OCI-LY1 (cell line): Measurements from ENCODE around the gene MFSD2B.
"Not testable (repeated sequence)": the region's sequence is repeated elsewhere in the genome, so short reads cannot be mapped to it uniquely, and the experiment has no call there.

Experiments
- H2AFZ ChIP-seq: fragments of 200-600 bp; sonication (generic), shearing (Covaris generic); 2 replicates; pipeline ENCODE4 v1.6.0; 2014; ENCODE audit warnings: antibody characterized with exemption, mild to moderate bottlenecking, low read length
- H3F3A ChIP-seq: fragments of 200-600 bp; sonication (generic), shearing (Covaris generic); 2 replicates; pipeline ENCODE4 v1.6.0; 2014; ENCODE audit warnings: mild to moderate bottlenecking, antibody characterized with exemption, low read length, moderate library complexity; ENCODE audit not compliant: insufficient read depth
- H3K27ac ChIP-seq: fragments of 200-600 bp; sonication (generic); 2 replicates; pipeline ENCODE4 v1.5.1; 2014; ENCODE audit warnings: low read length, mixed run types, mild to moderate bottlenecking, low read depth; ENCODE audit not compliant: poor library complexity, severe bottlenecking
- H3K27me3 ChIP-seq: fragments of 200-600 bp; sonication (generic); 2 replicates; pipeline ENCODE4 v1.6.0; 2014; ENCODE audit warnings: antibody characterized with exemption, mild to moderate bottlenecking, low read length, moderate library complexity; ENCODE audit not compliant: insufficient read depth
- H3K36me3 ChIP-seq: fragments of 200-600 bp; sonication (generic); 2 replicates; pipeline ENCODE4 v1.6.1; 2014; ENCODE audit warnings: mild to moderate bottlenecking, antibody characterized with exemption, low read length, moderate library complexity, mixed read lengths; ENCODE audit not compliant: insufficient read depth
- H3K4me1 ChIP-seq: fragments of 200-600 bp; sonication (generic); 2 replicates; pipeline ENCODE4 v1.5.1; 2014; ENCODE audit warnings: mild to moderate bottlenecking, low read length, moderate library complexity; ENCODE audit not compliant: insufficient read depth, severe bottlenecking
- H3K4me2 ChIP-seq: fragments of 200-600 bp; sonication (generic), shearing (Covaris generic); 2 replicates; pipeline ENCODE4 v1.6.1; 2014; ENCODE audit warnings: low read length
- H3K4me3 ChIP-seq: fragments of 200-600 bp; sonication (generic); 2 replicates; pipeline ENCODE4 v1.5.1; 2014; ENCODE audit warnings: low read length, low read depth, mild to moderate bottlenecking, mixed read lengths; ENCODE audit not compliant: poor library complexity, severe bottlenecking
- H3K79me2 ChIP-seq: fragments of 200-600 bp; shearing (Covaris generic); 2 replicates; pipeline ENCODE4 v1.6.1; 2016; ENCODE audit warnings: mixed run types, low read length, mixed read lengths; ENCODE audit not compliant: insufficient read depth
- H3K9ac ChIP-seq: fragments of 200-600 bp; sonication (generic), shearing (Covaris generic); 2 replicates; pipeline ENCODE4 v1.6.1; 2014; ENCODE audit warnings: mild to moderate bottlenecking, low read length, mixed read lengths
- H3K9me2 ChIP-seq: fragments of 200-600 bp; sonication (generic), shearing (Covaris generic); 2 replicates; pipeline ENCODE4 v1.6.1; 2014; ENCODE audit warnings: low read depth, mild to moderate bottlenecking, low read length, mixed read lengths
- H3K9me3 ChIP-seq: fragments of 200-600 bp; shearing (Covaris generic); 2 replicates; pipeline ENCODE4 v1.6.1; 2014; ENCODE audit warnings: low read length, mixed read lengths
- H4K20me1 ChIP-seq: fragments of 200-600 bp; sonication (generic), shearing (Covaris generic); 2 replicates; pipeline ENCODE4 v1.6.0; 2016; ENCODE audit warnings: mild to moderate bottlenecking, low read length; ENCODE audit not compliant: insufficient read depth
- CTCF ChIP-seq: fragments of 200-600 bp; sonication (generic), shearing (Covaris generic); IDR thresholded peaks from 2 replicates; pipeline ENCODE4 v1.5.1; 2017; ENCODE audit warnings: mild to moderate bottlenecking, antibody characterized with exemption, low read length, moderate library complexity, mixed read lengths
- EZH2 ChIP-seq: fragments of 200-600 bp; sonication (generic), shearing (Covaris generic); IDR thresholded peaks from 2 replicates; pipeline ENCODE4 v1.8.0; 2017; ENCODE audit warnings: borderline replicate concordance, mixed run types, mild to moderate bottlenecking, antibody characterized with exemption, low read length, moderate library complexity, mixed read lengths

MFSD2B gene

DNA sequence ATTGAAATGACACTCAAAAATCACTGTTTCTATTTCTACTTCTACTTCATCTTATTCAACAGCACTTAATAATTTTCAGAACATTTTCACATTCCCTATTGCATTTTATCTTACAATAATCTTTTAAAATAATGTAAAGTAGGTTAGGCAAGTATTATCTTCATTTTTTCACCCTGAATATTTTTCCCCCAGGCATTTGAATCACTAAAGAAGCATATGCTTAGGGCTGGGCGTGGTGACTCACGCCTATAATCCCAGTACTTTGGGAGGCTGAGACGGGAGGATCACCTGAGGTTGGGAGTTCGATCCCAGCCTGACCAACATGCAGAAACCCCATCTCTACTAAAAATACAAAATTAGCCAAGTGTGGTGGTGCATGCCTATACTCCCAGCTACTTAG, 30.6 kb downstream of the MFSD2B start:
- peaks cover 38% of the 10 kb centered on the region for H3K36me3 ChIP-seq
- H3K9me2 ChIP-seq, result no peaks in the 10 kb centered on the region
- H3K9me3 ChIP-seq, result no peaks in the 10 kb centered on the region
- H3K9ac ChIP-seq, result no peak overlapping the region
- no peak overlapping the region for H2AFZ ChIP-seq
- no peaks in the 10 kb centered on the region for H4K20me1 ChIP-seq
- peaks cover 18% of the 10 kb centered on the region for H3K79me2 ChIP-seq
- H3F3A ChIP-seq, result no peaks in the 10 kb centered on the region
- H3K4me3 ChIP-seq, result no peak overlapping the region
- no peaks in the 10 kb centered on the region for H3K27me3 ChIP-seq
- TF ChIP-seq CTCF, result no peak
- TF ChIP-seq EZH2, result no peak
- no peak overlapping the region for H3K27ac ChIP-seq
- no peak overlapping the region for H3K4me2 ChIP-seq
- peaks cover 1% of the 10 kb centered on the region for H3K4me1 ChIP-seq

DNA sequence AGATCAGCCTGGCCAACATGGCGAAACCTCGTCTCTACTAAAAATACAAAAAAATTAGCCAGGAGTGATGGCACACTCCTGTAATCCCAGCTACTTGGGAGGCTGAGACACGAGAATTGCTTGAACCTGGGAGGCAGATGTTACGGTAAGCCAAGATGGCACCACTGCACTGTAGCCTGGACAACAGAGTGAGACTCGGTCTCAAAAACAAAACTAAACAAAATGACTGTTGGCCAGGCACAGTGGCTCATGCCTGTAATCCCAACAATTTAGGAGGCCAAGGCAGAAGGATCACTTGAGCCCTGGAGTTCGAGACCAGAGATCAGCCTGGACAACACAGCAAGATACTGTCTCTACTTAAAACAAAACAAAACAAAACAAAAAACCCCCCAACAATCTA, 33.2 kb downstream of the MFSD2B start:
- H3K4me3 ChIP-seq, H3K9ac ChIP-seq, H3F3A ChIP-seq, H2AFZ ChIP-seq, H3K4me2 ChIP-seq, H3K27ac ChIP-seq, H3K27me3 ChIP-seq, H4K20me1 ChIP-seq, H3K9me3 ChIP-seq, H3K9me2 ChIP-seq: not testable (repeated sequence)
- Histone ChIP-seq H3K36me3 (peaks cover 17% of the 10 kb centered on the region), H3K4me1 (peaks cover 18% of the 10 kb centered on the region), H3K79me2 (peaks cover 21% of the 10 kb centered on the region)

DNA sequence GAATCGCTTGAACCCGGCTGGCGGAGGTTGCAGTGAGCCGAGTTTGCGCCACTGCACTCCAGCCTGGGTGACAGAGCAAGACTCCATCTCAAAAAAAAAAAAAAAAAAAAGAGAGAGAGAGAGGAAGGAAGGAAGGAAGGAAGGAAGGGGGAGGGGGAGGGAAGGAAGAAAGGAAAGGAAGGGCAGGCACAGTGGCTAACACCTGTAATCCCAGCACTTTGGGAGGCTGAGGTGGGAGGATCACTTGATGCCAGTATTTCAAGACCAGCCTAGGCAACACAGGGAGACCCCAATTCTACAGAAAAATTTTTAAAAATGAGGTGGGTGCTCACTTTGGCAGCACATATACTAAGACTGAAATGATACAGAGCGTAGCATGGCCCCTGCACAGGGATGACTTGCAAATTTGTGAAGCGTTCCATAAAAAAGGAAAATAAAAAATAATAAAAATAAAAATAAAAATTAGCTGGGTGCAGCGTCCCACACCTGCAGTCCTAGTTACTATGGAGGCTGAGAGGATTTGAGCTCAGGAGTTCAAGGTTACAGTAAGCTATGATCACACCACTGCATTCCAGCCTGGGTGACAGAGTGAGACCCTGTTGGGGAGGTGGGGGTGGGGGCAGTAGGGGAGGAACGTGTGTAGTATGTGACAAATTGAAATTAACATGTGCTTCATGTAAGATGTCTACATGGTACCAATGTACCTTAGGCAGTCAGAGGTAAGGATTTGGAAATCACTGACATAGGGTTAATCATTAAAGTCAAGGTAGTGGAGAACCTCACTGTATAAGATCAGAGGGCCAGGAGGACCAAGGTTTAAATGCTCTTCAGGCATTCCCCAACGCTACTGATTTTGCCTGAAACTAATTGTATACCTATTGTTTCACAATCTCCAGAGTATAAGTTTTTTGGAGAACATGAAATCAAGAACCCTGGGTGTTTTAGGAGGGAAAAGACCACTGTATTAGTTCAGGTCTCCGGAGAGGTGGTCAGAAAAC, 35.9 kb downstream of the MFSD2B start:
- Histone ChIP-seq H2AFZ (no peak overlapping the region), H3K9me2 (no peaks in the 10 kb centered on the region)

More for the DNA sequence above, 35.9 kb downstream of the MFSD2B start:
- peak overlapping the region; percentile 92 for H3K4me3 ChIP-seq
- H3K9me3 ChIP-seq, result no peaks in the 10 kb centered on the region
- peaks cover 18% of the 10 kb centered on the region for H3K79me2 ChIP-seq
- peak overlapping the region; percentile 77 for H3K4me2 ChIP-seq
- no peak for TF ChIP-seq EZH2
- TF ChIP-seq CTCF, result no peak
- H3K36me3 ChIP-seq, result peaks cover 4% of the 10 kb centered on the region; the same call in 1 of the 2 replicates
- no peaks in the 10 kb centered on the region for H3F3A ChIP-seq
- H3K9ac ChIP-seq, result peak overlapping the region; percentile 93
- H4K20me1 ChIP-seq, result no peaks in the 10 kb centered on the region
- H3K4me1 ChIP-seq, result peaks cover 32% of the 10 kb centered on the region
- no peak overlapping the region for H3K27ac ChIP-seq
- no peaks in the 10 kb centered on the region for H3K27me3 ChIP-seq
